ENCODE results near the gene ATG9B. TPM values are rescaled to one million over a fixed set of nuclear protein-coding genes. Genes with fewer than 3 reads are reported as not detected.

The ATG9B gene
- total RNA-seq, 1 experiment from 2014 or later = 2.1 TPM

DNA sequence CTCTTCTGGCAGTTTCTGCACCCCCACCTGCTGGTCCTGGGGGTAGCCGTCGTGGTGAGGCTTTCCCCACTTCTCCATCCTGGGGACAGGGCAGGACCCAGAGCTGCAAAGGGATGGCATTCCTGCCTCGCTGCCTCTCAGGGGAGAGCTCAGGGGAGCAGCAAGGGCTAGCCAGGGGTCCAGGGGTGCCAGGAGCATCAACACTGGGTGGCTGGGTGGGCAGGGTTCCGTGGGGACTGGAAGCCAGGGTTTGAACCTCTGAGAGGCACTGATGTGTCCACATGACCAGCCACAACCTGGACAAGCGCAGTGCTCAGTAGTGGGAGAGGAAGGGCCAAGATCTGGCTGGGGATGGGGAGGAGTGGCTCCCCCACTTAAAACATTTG is 9.6 kb upstream of the ATG9B start:
- no peaks in the 10 kb centered on the region for H3K27me3 ChIP-seq (ENCODE audit: insufficient read depth, low read length)
- no TSS peak for BruUV-seq (replicated peaks)
- no peak overlapping the region for H3K27ac ChIP-seq (ENCODE audit: low read depth, low read length)
- ChIA-PET RAD21 (ENCODE audit: low non-redundant PET in 1 of 2, low total read pairs in 2 of 2, uncharacterized antibody in 2 of 2, unreplicated experiment in 2 of 2) (no interaction called here), POLR2A (no interaction called here), CTCF (interaction anchor here (1.4 kb wide), 1 partner anchor 77 kb away, joined by 4 read pairs; no protein-coding TSS in a partner anchor)
- intact Hi-C loops (cut with micrococcal nuclease) = no loop called here
- ATAC-seq (no peak), DNase-seq (ENCODE audit: low read depth, low spot score) (no peak)
- no peak overlapping the region for H3K4me3 ChIP-seq (replicated peaks in 1 of 2; ENCODE audit: low read depth in 1 of 2, low read length in 2 of 2)
- H3K9ac ChIP-seq (ENCODE audit: low read length) = no peak overlapping the region
- peaks cover 7 to 20% of the 10 kb centered on the region in 2 experiments for H3K4me1 ChIP-seq (ENCODE audit: control insufficient read depth in 1 of 2, insufficient read depth in 2 of 2, low read length in 2 of 2)
- no peaks in the 10 kb centered on the region for H4K20me1 ChIP-seq (ENCODE audit: insufficient read depth)
- H2AFZ ChIP-seq (ENCODE audit: low read depth, low read length, poor library complexity, severe bottlenecking) = no peak overlapping the region
- TF ChIP-seq SRF (IDR thresholded peaks at IDR 0.05; ENCODE audit: low read depth) (no peak), YY1 (IDR thresholded peaks at IDR 0.05; ENCODE audit: extremely low read depth, insufficient replicate concordance, low read depth, low read length) (no peak), TCF7L2 (IDR thresholded peaks at IDR 0.05; ENCODE audit: borderline replicate concordance, extremely low read depth, insufficient read depth, insufficient read length) (no peak), CEBPB (IDR thresholded peaks at IDR 0.05; ENCODE audit: low read depth) (no peak), EZH2phosphoT487 (IDR thresholded peaks at IDR 0.05; ENCODE audit: borderline replicate concordance) (no peak), SP1 (IDR thresholded peaks at IDR 0.05; ENCODE audit: low read depth) (no peak), ELF1 (IDR thresholded peaks at IDR 0.05; ENCODE audit: borderline replicate concordance, low read depth) (no peak), POLR2AphosphoS5 (IDR thresholded peaks at IDR 0.05; ENCODE audit: low read depth, low read length) (no peak), JUND (IDR thresholded peaks at IDR 0.05) (no peak), ZFX (IDR thresholded peaks at IDR 0.05) (no peak), RAD21 (IDR thresholded peaks at IDR 0.05; ENCODE audit: low read depth) (no peak), CBX3 (IDR thresholded peaks at IDR 0.05; ENCODE audit: low read depth) (no peak), SIN3A (IDR thresholded peaks at IDR 0.05; ENCODE audit: low read depth) (no peak), EGR1 (IDR thresholded peaks at IDR 0.05; ENCODE audit: low read depth) (no peak)
- TF ChIP-seq, protein P1, sequence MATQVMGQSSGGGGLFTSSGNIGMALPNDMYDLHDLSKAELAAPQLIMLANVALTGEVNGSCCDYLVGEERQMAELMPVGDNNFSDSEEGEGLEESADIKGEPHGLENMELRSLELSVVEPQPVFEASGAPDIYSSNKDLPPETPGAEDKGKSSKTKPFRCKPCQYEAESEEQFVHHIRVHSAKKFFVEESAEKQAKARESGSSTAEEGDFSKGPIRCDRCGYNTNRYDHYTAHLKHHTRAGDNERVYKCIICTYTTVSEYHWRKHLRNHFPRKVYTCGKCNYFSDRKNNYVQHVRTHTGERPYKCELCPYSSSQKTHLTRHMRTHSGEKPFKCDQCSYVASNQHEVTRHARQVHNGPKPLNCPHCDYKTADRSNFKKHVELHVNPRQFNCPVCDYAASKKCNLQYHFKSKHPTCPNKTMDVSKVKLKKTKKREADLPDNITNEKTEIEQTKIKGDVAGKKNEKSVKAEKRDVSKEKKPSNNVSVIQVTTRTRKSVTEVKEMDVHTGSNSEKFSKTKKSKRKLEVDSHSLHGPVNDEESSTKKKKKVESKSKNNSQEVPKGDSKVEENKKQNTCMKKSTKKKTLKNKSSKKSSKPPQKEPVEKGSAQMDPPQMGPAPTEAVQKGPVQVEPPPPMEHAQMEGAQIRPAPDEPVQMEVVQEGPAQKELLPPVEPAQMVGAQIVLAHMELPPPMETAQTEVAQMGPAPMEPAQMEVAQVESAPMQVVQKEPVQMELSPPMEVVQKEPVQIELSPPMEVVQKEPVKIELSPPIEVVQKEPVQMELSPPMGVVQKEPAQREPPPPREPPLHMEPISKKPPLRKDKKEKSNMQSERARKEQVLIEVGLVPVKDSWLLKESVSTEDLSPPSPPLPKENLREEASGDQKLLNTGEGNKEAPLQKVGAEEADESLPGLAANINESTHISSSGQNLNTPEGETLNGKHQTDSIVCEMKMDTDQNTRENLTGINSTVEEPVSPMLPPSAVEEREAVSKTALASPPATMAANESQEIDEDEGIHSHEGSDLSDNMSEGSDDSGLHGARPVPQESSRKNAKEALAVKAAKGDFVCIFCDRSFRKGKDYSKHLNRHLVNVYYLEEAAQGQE (IDR thresholded peaks at IDR 0.05; ENCODE audit: low read depth) = no peak
- TF ChIP-seq, protein P2, sequence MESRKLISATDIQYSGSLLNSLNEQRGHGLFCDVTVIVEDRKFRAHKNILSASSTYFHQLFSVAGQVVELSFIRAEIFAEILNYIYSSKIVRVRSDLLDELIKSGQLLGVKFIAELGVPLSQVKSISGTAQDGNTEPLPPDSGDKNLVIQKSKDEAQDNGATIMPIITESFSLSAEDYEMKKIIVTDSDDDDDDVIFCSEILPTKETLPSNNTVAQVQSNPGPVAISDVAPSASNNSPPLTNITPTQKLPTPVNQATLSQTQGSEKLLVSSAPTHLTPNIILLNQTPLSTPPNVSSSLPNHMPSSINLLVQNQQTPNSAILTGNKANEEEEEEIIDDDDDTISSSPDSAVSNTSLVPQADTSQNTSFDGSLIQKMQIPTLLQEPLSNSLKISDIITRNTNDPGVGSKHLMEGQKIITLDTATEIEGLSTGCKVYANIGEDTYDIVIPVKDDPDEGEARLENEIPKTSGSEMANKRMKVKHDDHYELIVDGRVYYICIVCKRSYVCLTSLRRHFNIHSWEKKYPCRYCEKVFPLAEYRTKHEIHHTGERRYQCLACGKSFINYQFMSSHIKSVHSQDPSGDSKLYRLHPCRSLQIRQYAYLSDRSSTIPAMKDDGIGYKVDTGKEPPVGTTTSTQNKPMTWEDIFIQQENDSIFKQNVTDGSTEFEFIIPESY (IDR thresholded peaks at IDR 0.05; ENCODE audit: extremely low read depth, insufficient replicate concordance, low read length) = no peak
- TF ChIP-seq, protein P3, sequence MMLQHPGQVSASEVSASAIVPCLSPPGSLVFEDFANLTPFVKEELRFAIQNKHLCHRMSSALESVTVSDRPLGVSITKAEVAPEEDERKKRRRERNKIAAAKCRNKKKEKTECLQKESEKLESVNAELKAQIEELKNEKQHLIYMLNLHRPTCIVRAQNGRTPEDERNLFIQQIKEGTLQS (IDR thresholded peaks at IDR 0.05) = no peak
- H3K9me2 ChIP-seq (ENCODE audit: insufficient read depth) = no peaks in the 10 kb centered on the region
- H3K36me3 ChIP-seq (ENCODE audit: control insufficient read depth in 1 of 2, insufficient read depth in 2 of 2, low read length in 2 of 2) = peaks cover 3 to 10% of the 10 kb centered on the region in 2 experiments; a peak in 2 of 4 replicates
- no peaks in the 10 kb centered on the region for H3K9me3 ChIP-seq (ENCODE audit: control insufficient read depth in 1 of 2, insufficient read depth in 1 of 2, low read depth in 1 of 2, low read length in 2 of 2)
- H3K79me2 ChIP-seq (ENCODE audit: insufficient read depth, low read length) = peaks cover 6% of the 10 kb centered on the region
- no peak overlapping the region for H3K4me2 ChIP-seq (ENCODE audit: low read length)
